HUES64 (cell line): Measurements from ENCODE around the gene HSPB2. TPM values are rescaled to one million over a fixed set of nuclear protein-coding genes. Genes with fewer than 3 reads are reported as not detected.
A peak's percentile ranks its signal among the peaks of the same experiment; 100 is the strongest.
"Not testable (repeated sequence)": the region's sequence is repeated elsewhere in the genome, so short reads cannot be mapped to it uniquely, and the experiment has no call there.

ENCODE experiments used
- H3K27ac ChIP-seq: 2 replicates; pipeline ENCODE4 v1.7.0; 2013; ENCODE audit warnings: low read depth, low read length, inconsistent platforms
- H3K27me3 ChIP-seq: 2 replicates; pipeline ENCODE4 v1.6.1; 2013; ENCODE audit warnings: mild to moderate bottlenecking, low read length; ENCODE audit not compliant: insufficient read depth
- H3K36me3 ChIP-seq: 2 replicates; pipeline ENCODE4 v1.6.1; 2013; ENCODE audit warnings: mild to moderate bottlenecking, low read length; ENCODE audit not compliant: insufficient read depth
- H3K4me1 ChIP-seq: 2 replicates; pipeline ENCODE4 v1.6.1; 2013; ENCODE audit warnings: mild to moderate bottlenecking, low read length, moderate library complexity; ENCODE audit not compliant: insufficient read depth
- H3K4me3 ChIP-seq: 2 replicates; pipeline ENCODE4 v1.5.1; 2013; ENCODE audit warnings: mild to moderate bottlenecking, low read length, moderate library complexity
- H3K9ac ChIP-seq: 2 replicates; pipeline ENCODE4 v1.6.1; 2013; ENCODE audit warnings: mild to moderate bottlenecking, low read depth, low read length
- H3K9me3 ChIP-seq: 2 replicates; pipeline ENCODE4 v1.6.1; 2013; ENCODE audit warnings: low read depth, low read length; ENCODE audit not compliant: insufficient read depth
- WGBS: fragments of 150-250, 120-280 bp; methylation state at CpG from one replicate; pipeline ENCODE4 v1.1.7; 2013; ENCODE audit warnings: missing lambda C conversion rate; 5-methylcytosine and 5-hydroxymethylcytosine counted together
- polyA plus RNA-seq, 2 experiments: library from polyadenylated mRNA; stranded (reverse); fragments of 50-300 nt; gene quantifications; one replicate each; pipeline ENCODE4 v1.2.3, GENCODE V29; 2013

Gene HSPB2, protein sequence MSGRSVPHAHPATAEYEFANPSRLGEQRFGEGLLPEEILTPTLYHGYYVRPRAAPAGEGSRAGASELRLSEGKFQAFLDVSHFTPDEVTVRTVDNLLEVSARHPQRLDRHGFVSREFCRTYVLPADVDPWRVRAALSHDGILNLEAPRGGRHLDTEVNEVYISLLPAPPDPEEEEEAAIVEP
- 0.35 TPM for polyA plus RNA-seq (2013, experiment 1 of 2)
- polyA plus RNA-seq (2013, experiment 2 of 2), result not detected

DNA sequence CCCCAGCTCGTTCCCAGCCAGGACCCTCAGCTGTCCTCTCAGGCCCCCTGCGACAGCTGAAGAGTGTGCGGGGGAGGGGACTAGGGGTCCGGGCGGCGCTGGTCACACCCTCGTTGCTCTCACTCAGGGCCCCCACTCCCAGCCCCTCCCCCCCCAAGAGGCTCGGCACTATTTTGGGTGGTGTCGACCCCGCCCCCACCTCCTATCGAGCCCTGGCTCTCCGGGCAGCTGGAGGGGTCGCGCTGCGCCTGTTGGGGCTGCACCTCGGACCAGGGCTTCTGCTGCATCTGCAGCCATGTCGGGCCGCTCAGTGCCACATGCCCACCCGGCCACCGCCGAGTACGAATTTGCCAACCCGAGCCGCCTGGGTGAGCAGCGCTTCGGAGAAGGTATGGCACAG, at the start of gene HSPB2:
TSS of gene HSPB2 (plus strand) at position 200 of the 400 bp plus-strand sequence. CDS start at position 296, 96 bp downstream.
- Histone ChIP-seq H3K4me3 (no peak within 1 kb of the TSS; the same call in 1 of the 2 replicates), H3K27me3 (no peaks in the 10 kb centered on the region), H3K9me3 (no peaks in the 10 kb centered on the region), H3K36me3 (no peaks in the 10 kb centered on the region), H3K9ac (peak within 1 kb of the TSS; percentile 17; the same call in 1 of the 2 replicates), H3K27ac (no peak within 1 kb of the TSS), H3K4me1 (peaks cover 12% of the 10 kb centered on the region)
- WGBS, result 78% methylated on average over 23 of the region's 26 CpGs

DNA sequence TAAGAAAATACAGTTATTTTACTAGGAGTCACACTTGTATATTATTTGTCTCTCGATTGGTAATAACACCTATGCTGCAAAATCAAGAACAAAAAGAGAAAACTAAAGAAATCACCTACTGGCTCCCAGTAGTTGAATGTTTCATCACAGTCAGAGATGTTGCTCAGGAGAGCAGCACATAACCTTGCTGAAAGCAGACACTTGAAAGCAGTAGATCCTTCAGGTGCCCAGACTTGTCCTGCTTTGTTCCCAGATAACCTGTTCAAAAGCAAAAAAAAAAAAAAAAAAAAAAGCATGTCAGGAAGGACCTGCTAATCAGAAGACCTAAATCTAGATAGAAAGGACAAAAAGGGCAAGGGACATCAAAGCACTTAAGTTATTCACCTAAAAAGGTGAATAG, 42.4 kb upstream of the HSPB2 start:
- H3K27ac ChIP-seq, result no peak overlapping the region
- H3K36me3 ChIP-seq, result peaks cover 23% of the 10 kb centered on the region
- 85% methylated on average over 1 of the region's 1 CpG for WGBS
- no peak overlapping the region for H3K9ac ChIP-seq
- H3K4me3 ChIP-seq, result peak overlapping the region; percentile 77; the same call in 1 of the 2 replicates
- H3K9me3 ChIP-seq, result no peaks in the 10 kb centered on the region
- H3K4me1 ChIP-seq, result peaks cover 5% of the 10 kb centered on the region; the same call in 1 of the 2 replicates
- H3K27me3 ChIP-seq, result no peaks in the 10 kb centered on the region

DNA sequence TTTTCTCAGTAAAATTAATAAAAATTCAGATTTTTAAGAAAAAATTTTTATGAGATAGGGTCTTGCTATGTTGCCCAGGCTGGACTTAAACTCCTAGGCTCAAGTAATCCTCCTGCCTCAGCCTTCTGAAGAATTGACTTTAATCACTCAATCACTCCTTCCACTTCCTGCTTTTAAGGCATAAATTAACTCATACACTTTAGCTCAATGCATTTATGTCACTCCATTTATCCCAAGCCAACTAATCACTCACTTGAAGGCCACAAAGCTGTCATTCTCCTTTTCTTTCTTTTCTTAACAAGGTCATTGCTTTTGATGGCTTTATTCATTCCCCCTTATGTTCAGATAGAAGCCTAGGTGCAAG, 42.0 kb upstream of the HSPB2 start:
- Histone ChIP-seq H3K36me3 (peaks cover 20% of the 10 kb centered on the region), H3K27me3 (no peaks in the 10 kb centered on the region), H3K27ac (no peak overlapping the region), H3K9me3 (no peaks in the 10 kb centered on the region), H3K4me1 (peaks cover 5% of the 10 kb centered on the region; the same call in 1 of the 2 replicates), H3K4me3 (peak overlapping the region; percentile 77), H3K9ac (0 out of 2 replicates have a peak overlapping the region, but pooled peaks have one; percentile 78)

DNA sequence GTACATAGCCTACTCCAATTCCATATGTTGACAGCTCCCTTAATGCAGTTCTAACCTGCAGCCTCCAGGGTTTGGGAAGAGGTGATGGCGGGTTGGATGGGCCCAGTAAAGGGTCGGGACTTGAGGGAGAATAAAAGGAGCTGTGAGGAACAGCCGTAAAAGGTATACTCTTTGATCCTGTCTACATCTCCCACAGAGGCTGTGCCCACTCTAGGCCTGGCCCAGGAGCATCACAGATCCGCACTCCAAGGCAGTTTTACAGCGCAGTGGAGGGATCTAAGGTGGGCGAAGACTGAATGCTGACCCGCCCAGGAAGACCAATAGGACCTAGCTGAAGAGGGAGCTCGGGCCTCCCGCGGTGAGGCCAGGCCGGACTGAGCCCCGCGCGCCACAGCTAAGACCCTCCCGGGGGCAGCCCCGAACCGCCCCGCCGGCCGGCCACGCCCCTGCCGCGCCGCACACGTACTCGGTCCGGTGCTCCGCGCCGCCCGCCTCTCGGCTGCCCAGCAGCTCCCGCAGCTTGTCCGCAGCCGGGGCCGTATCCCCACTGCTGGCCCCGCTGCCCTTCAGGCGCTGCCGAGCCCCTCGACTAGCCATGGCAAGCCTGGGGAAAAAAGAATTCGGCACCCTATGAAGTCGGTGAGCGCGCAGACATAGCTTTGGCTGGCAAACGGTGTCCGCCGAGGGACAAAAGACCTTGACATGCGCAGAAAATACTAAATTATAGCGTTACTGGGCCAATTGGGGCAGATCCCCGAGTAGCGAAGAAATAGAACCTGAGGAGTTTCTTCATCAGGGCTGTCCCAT, 41.4 kb upstream of the HSPB2 start, which contains the start of gene ALG9:
TSS of gene ALG9 (minus strand) at position 696 of the 807 bp plus-strand sequence. CDS start at position 597, 99 bp downstream.
- Histone ChIP-seq H3K9me3 (no peaks in the 10 kb centered on the region), H3K27ac (peak within 1 kb of the TSS; percentile 71)
- under 1% methylated on average over 51 of the region's 51 CpGs for WGBS

DNA sequence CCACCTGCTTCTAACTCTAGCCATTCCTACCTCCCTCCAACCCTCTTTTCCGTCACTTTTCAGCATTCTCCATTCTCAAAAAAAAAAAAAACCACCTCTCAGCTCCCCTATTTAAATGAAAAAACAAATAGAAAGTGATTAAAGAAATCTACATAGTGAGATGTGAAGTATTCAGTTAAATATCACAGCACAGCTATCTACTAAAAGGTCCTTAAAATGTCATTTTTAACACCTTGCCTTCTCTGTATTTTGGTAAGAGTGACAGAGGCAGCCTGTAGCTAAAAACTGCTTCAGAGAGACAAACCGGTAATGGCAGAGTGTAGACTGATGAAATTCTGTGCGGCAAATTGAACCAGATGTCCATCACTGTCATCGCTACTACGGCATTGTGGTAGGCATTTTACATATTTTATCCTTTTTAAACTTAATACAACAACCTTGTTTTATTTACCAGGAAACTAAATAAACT, 40.8 kb upstream of the HSPB2 start:
- 69% methylated on average over 5 of the region's 5 CpGs for WGBS
- Histone ChIP-seq H3K27ac (peak overlapping the region; percentile 71; the same call in 1 of the 2 replicates), H3K4me1 (peaks cover 5% of the 10 kb centered on the region; the same call in 1 of the 2 replicates), H3K36me3 (peaks cover 11% of the 10 kb centered on the region), H3K9ac (peak overlapping the region; percentile 78), H3K27me3 (no peaks in the 10 kb centered on the region), H3K9me3 (no peaks in the 10 kb centered on the region), H3K4me3 (peak overlapping the region; percentile 77)

More for the DNA sequence above, 41.4 kb upstream of the HSPB2 start, which contains the start of gene ALG9:
- H3K36me3 ChIP-seq, result peaks cover 17% of the 10 kb centered on the region
- peak within 1 kb of the TSS; percentile 78 for H3K9ac ChIP-seq
- H3K27me3 ChIP-seq, result no peaks in the 10 kb centered on the region
- peaks cover 5% of the 10 kb centered on the region; the same call in 1 of the 2 replicates for H3K4me1 ChIP-seq
- H3K4me3 ChIP-seq, result peak within 1 kb of the TSS; percentile 77

DNA sequence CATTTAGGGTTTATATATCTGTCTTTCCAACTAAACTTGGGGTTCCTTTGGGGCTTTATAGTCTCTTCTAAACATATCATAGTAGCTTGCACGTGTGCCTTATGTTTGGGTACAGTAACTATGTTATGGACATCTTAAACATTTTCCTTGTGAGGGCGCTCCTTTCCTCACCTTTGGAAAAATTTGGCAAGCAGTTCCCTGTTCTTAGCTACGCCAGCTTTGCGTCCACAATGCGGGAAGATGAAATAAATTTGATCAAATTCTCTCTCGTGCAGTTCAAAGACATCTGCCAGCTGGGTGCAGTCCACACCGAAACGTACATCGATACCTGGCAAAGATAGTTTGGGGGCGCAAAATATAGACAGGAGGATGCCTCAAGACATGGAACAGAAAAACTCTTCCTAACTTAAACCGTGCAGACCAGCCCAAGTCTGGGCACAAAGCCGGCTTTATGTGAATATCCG, 34.1 kb upstream of the HSPB2 start:
- Histone ChIP-seq H3K9me3 (no peaks in the 10 kb centered on the region), H3K27me3 (no peaks in the 10 kb centered on the region), H3K4me1 (0 out of 2 replicates have a peak, but pooled peaks cover 6% of the 10 kb centered on the region), H3K9ac (peak overlapping the region; percentile 87), H3K27ac (peak overlapping the region; percentile 93), H3K36me3 (no peaks in the 10 kb centered on the region), H3K4me3 (peak overlapping the region; percentile 90)
- WGBS, result 3% methylated on average over 13 of the region's 13 CpGs

DNA sequence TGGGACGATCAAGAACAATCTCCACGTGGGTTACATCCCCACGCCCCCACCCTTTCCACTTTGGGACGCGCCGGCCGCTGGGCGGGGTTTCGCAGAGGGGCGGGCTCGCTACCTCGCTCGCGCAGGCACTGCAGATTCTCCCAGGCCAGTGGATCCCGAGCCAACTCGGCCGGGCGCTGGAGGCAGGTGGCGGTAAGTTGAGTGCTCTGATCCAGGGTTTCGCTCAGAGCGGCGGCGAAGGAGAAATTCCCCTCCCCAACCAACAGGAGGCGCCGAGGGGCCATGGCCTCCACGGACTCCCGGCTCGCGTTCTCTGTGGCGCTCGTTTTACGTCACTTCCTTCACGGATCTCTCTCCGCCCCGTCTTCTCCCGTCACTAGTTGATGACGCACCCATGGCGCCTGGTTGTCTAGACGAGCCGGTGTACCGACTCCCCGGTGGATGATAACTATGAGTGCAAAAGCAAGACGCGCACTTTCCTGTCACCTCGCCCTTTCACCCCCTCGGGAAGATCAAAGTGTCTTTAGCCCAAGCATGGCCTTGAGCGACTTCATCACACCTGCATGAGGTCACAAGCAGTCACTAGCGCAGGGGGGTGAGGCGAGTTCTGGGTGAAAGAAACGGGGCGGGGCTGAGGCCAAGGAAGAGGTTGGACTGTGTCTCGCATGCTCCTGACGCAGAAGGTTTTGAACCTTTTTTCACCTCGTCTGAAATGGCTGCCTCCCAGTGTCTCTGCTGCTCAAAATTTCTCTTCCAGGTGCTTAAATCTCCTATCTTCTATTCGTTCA, 33.5 kb upstream of the HSPB2 start, which contains the start of the genes CFAP68 and FDXACB1:
TSS of gene CFAP68 (plus strand) at position 693 of the 788 bp plus-strand sequence. CDS start at position 713, 20 bp downstream.
TSS of gene FDXACB1 (minus strand) at position 317 of the 788 bp plus-strand sequence. CDS start at position 284, 33 bp downstream.
- H3K9ac ChIP-seq, result peak within 1 kb of the TSS; percentile 87
- peak within 1 kb of the TSS; percentile 90 for H3K4me3 ChIP-seq
- no peaks in the 10 kb centered on the region for H3K9me3 ChIP-seq
- H3K4me1 ChIP-seq, result 0 out of 2 replicates have a peak, but pooled peaks cover 6% of the 10 kb centered on the region
- H3K27me3 ChIP-seq, result no peaks in the 10 kb centered on the region
- peak within 1 kb of the TSS; percentile 93 for H3K27ac ChIP-seq
- H3K36me3 ChIP-seq, result no peaks in the 10 kb centered on the region
- under 1% methylated on average over 55 of the region's 55 CpGs for WGBS

DNA sequence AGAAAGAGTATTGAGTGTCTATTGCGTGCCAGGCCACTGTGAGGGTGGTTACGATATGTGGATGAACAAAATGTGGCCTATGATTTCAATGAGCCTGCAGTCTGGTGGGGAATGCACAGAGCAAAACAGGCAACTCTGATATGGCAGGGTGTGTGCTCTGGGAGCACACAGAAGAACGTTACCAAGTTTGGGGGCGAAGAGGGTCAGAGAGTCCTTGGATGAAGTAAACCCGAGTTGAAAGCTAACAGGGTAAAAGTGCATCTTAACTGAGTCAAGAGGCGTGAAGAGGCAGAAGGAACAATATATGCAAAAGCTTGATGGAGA, 32.9 kb upstream of the HSPB2 start:
- Histone ChIP-seq H3K4me3 (peak overlapping the region; percentile 90), H3K36me3 (no peaks in the 10 kb centered on the region), H3K9ac (peak overlapping the region; percentile 87)

DNA sequence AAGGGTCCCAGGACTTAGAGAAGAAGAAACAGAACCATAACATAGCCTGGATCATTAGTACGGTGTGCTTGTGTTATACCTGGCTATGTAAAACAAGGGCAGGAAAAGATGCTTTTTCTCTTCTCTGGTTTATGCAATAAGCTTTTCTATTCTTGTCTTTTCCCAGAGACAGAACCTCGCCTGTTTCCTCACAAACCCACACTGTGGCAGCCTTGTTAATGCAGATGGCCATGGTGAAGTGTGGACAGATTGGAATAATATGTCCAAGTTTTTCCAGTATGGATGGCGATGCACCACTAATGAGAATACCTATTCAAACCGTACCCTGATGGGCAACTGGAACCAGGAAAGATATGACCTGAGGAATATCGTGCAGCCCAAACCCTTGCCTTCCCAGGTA, 30.3 kb upstream of the HSPB2 start:
- Histone ChIP-seq H3K4me3 (no peak overlapping the region), H3K9ac (no peak overlapping the region), H3K27me3 (no peaks in the 10 kb centered on the region), H3K4me1 (0 out of 2 replicates have a peak, but pooled peaks cover 6% of the 10 kb centered on the region), H3K27ac (no peak overlapping the region), H3K9me3 (no peaks in the 10 kb centered on the region), H3K36me3 (no peaks in the 10 kb centered on the region)
- WGBS, result 95% methylated on average over 4 of the region's 5 CpGs

More for the DNA sequence above, 32.9 kb upstream of the HSPB2 start:
- Histone ChIP-seq H3K4me1 (0 out of 2 replicates have a peak, but pooled peaks cover 6% of the 10 kb centered on the region), H3K27ac (peak overlapping the region; percentile 93), H3K27me3 (no peaks in the 10 kb centered on the region), H3K9me3 (no peaks in the 10 kb centered on the region)
- WGBS, result 63% methylated on average over 6 of the region's 6 CpGs

DNA sequence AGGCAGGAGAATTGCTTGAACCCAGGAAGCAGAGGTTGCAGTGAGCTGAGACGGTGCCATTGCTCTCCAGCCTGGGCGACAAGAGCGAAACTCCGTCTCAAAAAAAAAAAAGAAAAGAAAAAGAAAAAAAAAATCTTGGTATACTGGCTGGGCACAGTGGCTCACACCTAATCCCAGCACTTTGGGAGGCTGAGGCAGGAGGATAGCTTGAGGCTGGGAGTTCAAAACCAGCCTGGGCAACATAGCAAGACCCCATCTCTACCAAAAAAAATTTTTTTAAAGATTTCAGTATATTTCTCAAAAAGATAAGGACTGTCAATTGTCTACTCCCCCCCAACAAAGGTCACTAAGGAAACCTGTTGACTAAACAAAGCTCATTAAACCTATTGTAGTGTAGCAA, 27.5 kb upstream of the HSPB2 start:
- not testable (repeated sequence) for H3K9ac ChIP-seq, H3K36me3 ChIP-seq, H3K4me3 ChIP-seq, H3K27me3 ChIP-seq, H3K9me3 ChIP-seq, H3K4me1 ChIP-seq, H3K27ac ChIP-seq
- WGBS, result 84% methylated on average over 4 of the region's 4 CpGs
